GM12874 (cell line): ENCODE measurements around the gene CAPN1.

Experiments used
- TF ChIP-seq, protein P1 (sequence below): IDR thresholded peaks from 2 replicates; pipeline ENCODE4 v1.5.1; 2011; ENCODE audit warnings: low read depth, mild to moderate bottlenecking, control low read depth, low read length, moderate library complexity; ENCODE audit not compliant: insufficient read depth

The CAPN1 gene

DNA sequence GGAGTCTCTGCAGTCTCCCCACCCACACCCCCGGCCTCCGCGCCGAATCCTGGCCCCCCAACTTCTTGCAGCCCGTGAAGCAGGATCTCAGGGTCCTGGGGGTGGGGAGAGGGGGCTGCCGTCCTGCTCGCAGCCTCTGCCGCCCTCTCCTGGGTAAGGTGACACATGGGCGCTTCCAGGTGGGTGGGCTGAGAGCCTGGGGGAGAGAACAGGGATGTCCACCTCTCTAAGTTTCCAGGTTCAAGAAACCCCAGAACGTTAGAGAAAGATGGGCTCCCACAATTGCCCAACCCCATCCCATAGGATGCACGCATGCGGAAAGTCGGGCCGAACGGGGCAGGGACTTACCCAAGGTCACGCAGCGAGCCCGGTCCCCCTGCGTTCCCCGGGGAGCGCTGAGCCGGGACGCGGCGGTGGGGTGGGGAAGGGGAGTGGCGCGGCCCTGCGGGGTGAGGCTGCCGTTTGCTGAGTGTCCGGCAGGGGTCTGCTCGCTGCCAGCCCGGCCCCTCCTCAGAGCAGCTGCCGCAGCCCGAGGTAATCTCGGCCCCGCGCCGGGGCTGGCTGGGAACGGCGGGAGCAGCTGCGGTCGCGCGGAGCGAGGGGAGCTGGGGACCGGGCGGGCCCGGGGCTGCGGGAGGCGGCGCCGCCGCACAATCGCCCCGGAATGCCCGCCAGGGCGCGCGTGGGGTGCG, 705 bp upstream of the CAPN1 start:
- TF ChIP-seq, protein P1, sequence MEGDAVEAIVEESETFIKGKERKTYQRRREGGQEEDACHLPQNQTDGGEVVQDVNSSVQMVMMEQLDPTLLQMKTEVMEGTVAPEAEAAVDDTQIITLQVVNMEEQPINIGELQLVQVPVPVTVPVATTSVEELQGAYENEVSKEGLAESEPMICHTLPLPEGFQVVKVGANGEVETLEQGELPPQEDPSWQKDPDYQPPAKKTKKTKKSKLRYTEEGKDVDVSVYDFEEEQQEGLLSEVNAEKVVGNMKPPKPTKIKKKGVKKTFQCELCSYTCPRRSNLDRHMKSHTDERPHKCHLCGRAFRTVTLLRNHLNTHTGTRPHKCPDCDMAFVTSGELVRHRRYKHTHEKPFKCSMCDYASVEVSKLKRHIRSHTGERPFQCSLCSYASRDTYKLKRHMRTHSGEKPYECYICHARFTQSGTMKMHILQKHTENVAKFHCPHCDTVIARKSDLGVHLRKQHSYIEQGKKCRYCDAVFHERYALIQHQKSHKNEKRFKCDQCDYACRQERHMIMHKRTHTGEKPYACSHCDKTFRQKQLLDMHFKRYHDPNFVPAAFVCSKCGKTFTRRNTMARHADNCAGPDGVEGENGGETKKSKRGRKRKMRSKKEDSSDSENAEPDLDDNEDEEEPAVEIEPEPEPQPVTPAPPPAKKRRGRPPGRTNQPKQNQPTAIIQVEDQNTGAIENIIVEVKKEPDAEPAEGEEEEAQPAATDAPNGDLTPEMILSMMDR = peak; percentile 64

DNA sequence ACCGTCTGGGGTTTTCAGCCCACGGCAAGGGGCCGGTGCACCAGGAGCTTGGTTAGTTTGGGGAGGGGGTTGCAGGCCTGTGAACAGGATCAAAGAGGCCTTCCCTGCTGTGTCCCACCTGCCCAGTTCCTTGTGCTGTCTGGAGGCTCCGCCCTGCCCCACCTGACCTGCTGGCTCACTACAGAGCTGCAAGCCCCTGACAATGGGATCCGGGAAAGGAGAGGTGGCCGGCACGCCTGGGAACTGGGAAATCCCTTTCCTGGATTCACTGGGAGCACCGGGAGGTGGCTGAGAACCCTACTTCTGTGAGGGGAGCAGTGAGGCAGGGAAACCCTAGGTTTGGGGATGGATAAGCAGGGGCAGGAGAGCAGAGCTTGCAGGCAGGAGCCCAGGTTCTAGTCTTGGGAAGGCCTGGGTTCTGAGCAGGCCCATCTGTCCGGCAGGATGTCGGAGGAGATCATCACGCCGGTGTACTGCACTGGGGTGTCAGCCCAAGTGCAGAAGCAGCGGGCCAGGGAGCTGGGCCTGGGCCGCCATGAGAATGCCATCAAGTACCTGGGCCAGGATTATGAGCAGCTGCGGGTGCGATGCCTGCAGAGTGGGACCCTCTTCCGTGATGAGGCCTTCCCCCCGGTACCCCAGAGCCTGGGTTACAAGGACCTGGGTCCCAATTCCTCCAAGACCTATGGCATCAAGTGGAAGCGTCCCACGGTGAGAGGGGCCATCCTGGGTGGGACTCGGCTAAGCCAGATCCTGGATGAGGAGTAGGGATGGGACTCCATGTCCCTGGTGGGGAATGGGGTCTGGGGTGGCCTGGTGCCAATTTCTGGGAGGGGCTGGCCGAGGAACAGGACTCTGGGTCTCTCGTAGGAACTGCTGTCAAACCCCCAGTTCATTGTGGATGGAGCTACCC, 786 bp downstream of the CAPN1 start:
- TF ChIP-seq, protein P1 = no peak

DNA sequence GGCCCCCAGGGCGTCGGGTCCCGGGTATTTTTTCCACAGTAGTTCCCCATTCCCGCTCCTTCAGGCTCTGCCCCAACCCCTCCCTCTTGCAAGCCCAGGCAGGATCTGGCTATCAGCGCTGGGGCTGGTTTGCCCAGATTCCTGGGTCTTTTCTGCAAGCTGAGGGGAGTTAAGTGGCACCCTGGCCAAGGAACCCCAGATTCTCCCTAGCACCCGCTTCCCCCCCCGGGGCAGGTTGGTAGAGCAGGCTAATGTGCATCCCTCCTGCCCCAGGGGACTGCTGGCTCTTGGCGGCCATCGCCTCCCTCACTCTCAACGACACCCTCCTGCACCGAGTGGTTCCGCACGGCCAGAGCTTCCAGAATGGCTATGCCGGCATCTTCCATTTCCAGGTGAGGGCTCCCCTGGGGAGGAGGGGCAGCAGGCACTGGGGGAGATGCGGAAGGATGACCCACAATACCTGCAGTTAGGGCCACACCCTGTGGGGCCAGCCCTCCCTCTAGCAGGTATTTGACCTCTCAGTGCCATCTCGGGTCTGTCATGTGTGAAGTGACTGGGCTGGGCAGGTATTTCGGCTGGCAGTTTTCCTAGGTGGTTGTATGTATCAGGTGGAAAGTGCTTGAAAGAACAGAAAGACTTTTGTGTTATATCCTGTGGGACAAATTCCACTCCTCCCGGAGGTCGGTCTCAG, 1.6 kb downstream of the CAPN1 start:
- TF ChIP-seq, protein P1 = no peak

DNA sequence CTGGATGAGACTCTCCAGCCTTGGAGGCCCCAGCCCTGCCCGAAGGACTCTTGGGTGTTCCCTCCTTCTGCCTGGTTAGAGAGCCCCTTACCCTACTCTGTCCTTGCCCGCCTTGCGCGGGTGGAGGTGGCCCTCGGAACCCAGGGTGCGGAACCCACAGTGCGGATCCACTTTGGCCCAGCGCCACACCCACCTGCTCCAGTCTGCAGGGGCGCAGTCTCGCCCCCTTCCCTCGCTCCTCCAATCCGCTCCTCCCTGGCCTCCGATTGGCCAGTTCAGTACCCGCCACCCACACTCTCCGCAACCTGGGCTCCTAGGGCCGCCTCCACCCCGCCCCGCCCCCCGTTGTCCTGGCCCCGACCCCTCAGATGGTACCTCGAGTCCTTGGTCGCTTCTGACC, 2.4 kb downstream of the CAPN1 start:
- TF ChIP-seq, protein P1 = no peak

DNA sequence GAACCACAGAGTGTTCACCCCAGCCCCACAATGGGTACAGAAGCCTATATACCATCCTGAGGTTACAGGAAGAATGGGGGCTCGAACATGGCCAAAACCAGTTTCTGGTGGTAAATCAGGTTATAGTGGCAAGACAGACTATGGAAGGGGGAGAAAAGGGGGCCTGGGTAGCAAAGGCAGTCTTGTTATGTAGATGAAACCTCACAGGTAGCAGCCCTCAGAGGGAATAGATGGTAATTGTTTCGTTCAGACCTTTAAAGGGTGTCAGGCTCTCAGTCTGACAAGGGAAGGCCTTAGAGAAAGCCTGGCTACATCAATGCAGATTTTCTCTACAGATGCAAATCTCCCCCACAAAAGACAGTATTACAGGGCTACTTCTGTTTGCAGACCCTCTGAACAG, 3.4 kb downstream of the CAPN1 start:
- TF ChIP-seq, protein P1 = no peak

DNA sequence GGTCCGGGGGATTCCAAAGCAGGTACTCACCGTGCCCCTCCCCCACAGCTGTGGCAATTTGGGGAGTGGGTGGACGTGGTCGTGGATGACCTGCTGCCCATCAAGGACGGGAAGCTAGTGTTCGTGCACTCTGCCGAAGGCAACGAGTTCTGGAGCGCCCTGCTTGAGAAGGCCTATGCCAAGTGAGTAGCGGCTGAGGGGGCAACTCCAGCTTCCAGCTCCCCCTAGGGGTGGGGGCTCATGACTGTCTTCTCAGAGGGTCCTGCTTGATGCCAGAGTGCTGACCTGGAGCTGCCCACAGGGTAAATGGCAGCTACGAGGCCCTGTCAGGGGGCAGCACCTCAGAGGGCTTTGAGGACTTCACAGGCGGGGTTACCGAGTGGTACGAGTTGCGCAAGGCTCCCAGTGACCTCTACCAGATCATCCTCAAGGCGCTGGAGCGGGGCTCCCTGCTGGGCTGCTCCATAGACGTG, 4.2 kb downstream of the CAPN1 start:
- TF ChIP-seq, protein P1 = 0 out of 2 replicates have a peak, but pooled peaks have one; percentile 20

DNA sequence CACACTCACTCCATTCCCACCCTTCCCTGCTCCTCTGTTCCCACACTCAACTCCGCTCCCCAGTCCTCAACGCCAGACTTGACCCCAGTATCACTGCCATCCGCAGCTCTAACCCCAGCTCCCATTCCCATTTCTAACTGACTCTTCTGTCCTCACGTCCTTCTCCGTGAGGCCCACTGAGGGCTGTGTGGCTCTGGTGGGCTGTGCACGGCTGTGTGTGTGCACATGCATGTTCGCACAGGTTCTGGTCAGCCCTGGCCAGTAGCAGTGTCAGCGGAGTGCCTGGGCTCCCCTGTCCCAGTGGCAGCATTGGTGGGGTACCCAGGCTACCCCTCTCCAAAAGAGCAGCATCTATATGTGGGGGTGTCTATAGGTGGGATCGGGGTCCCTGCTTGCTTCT, 5.0 kb downstream of the CAPN1 start:
- TF ChIP-seq, protein P1 = no peak
